Lung (tissue), 12 donors: ENCODE measurements around the gene TEDC1. TPM values are rescaled to one million over a fixed set of nuclear protein-coding genes. Genes with fewer than 3 reads are reported as not detected.

Source experiments
- ATAC-seq: fragments of 200-7000 bp; cut with Tn5 transposase; one replicate; pipeline ENCODE4 v1.9.1; 2020; ENCODE audit warnings: moderate number of reproducible peaks; ENCODE audit not compliant: insufficient read depth, low FRiP score
- DNase-seq, 3 donors: peaks; one replicate each; pipeline ENCODE4 v3.0.0-alpha.2; 2013 to 2017
- H3K27ac ChIP-seq, 2 donors: one replicate each; pipeline ENCODE4 v1.5.1; 2013; ENCODE audit warnings: mild to moderate bottlenecking in 2 of 2, moderate library complexity in 2 of 2, control low read depth in 1 of 2, inconsistent platforms in 1 of 2, low read depth in 1 of 2, low read length in 1 of 2
- H3K27me3 ChIP-seq, 3 donors: one replicate each; pipeline ENCODE4 v1.5.1; 2013; ENCODE audit warnings: low read length in 2 of 3; ENCODE audit not compliant: control insufficient read depth in 3 of 3, insufficient read depth in 3 of 3
- H3K36me3 ChIP-seq, 4 donors: one replicate each; pipeline ENCODE4 v1.5.1; 2013; ENCODE audit warnings: low read length in 4 of 4, mild to moderate bottlenecking in 1 of 4, moderate library complexity in 1 of 4; ENCODE audit not compliant: control insufficient read depth in 4 of 4, insufficient read depth in 4 of 4
- H3K4me1 ChIP-seq, 5 donors: one replicate each; pipeline ENCODE4 v1.5.1; 2013; ENCODE audit warnings: low read length in 5 of 5, mild to moderate bottlenecking in 2 of 5, moderate library complexity in 1 of 5; ENCODE audit not compliant: control insufficient read depth in 5 of 5, insufficient read depth in 5 of 5
- H3K4me3 ChIP-seq: one replicate; pipeline ENCODE4 v1.5.1; 2013; ENCODE audit warnings: mild to moderate bottlenecking, control low read depth, moderate library complexity
- H3K9ac ChIP-seq, 2 donors: one replicate each; pipeline ENCODE4 v1.5.1; 2013; ENCODE audit warnings: low read length in 2 of 2, control low read depth in 1 of 2; ENCODE audit not compliant: insufficient read depth in 1 of 2
- H3K9me3 ChIP-seq, 4 donors: one replicate each; pipeline ENCODE4 v1.5.1; 2013; ENCODE audit warnings: low read length in 3 of 4, mild to moderate bottlenecking in 1 of 4, moderate library complexity in 1 of 4; ENCODE audit not compliant: control insufficient read depth in 4 of 4, insufficient read depth in 3 of 4
- CTCF ChIP-seq: IDR thresholded peaks from 2 replicates; pipeline ENCODE4 v1.5.1; 2012; ENCODE audit warnings: mild to moderate bottlenecking; ENCODE audit errors: control extremely low read depth, extremely low read depth
- WGBS, 2 donors: extraction: QIAGEN DNeasy Blood & Tissue Kit; methylation state at CpG; one replicate each; pipeline ENCODE4 v1.1.7; 2013; 5-methylcytosine and 5-hydroxymethylcytosine counted together
- polyA plus RNA-seq, 2 donors: library from polyadenylated mRNA; stranded (reverse); fragments of 200-250 nt; gene quantifications; one replicate each; pipeline ENCODE4 v1.2.1, GENCODE V29; 2013
- total RNA-seq, 2 donors: library from RNA; depleted of rRNA in 1 of 2; stranded (reverse); fragments of >200 nt in 1 of 2; gene quantifications; one replicate each; pipeline ENCODE4 v1.2.1, GENCODE V29; 2014 to 2021
- donor health status: control.
- donor health status: control.
- donor health status: Bipolar disorder and iron deficiency.
- donor health status: healthy.
- donor health status: DM: yes; HTN: yes; CAD: no.

Gene TEDC1
- total and polyA plus RNA-seq, 4 donors: 5.8 to 20.8 (median 14.4) TPM

GRCh38 chr14:105503935-105504692, 13.1 kb downstream of the TEDC1 start:
- Histone ChIP-seq H3K27me3 (no peaks in the 10 kb centered on the region), H3K4me1 (no peaks in the 10 kb centered on the region), H3K27ac (no peak overlapping the region), H3K9me3 (peaks cover 0 to 2% (median 0%) of the 10 kb centered on the region in 4 donors), H3K9ac (no peak overlapping the region), H3K36me3 (no peaks in the 10 kb centered on the region), H3K4me3 (no peak overlapping the region)
- WGBS, 2 donors: 79 to 80% methylated on average over 26 to 29 of the region's 29 CpGs
- ATAC-seq (no peak), DNase-seq (no peak)
- no peak for TF ChIP-seq CTCF

GRCh38 chr14:105505101-105505500, 14.1 kb downstream of the TEDC1 start:
- ATAC-seq: no peak
- WGBS, 2 donors: 91 to 93% methylated on average over 16 of the region's 16 CpGs
- Histone ChIP-seq H3K27me3 (no peaks in the 10 kb centered on the region), H3K4me3 (no peak overlapping the region), H3K27ac (no peak overlapping the region), H3K9me3 (peaks cover 0 to 2% (median 0%) of the 10 kb centered on the region in 4 donors), H3K9ac (no peak overlapping the region), H3K36me3 (no peaks in the 10 kb centered on the region), H3K4me1 (no peaks in the 10 kb centered on the region)
- TF ChIP-seq CTCF: no peak
- DNase-seq: no peak

- Histone ChIP-seq H3K4me3 (no peak overlapping the region), H3K4me1 (no peaks in the 10 kb centered on the region), H3K27me3 (peaks cover 0 to 4% (median 0%) of the 10 kb centered on the region in 3 donors), H3K9me3 (peaks cover 0 to 2% (median 0%) of the 10 kb centered on the region in 4 donors), H3K9ac (no peak overlapping the region), H3K27ac (no peak overlapping the region), H3K36me3 (no peaks in the 10 kb centered on the region)
- no peak for DNase-seq
- WGBS, 2 donors: 58 to 60% methylated on average over 17 of the region's 17 CpGs
- no peak for ATAC-seq
- TF ChIP-seq CTCF: no peak
Measured at GRCh38 chr14:105507247-105507646, 16.2 kb downstream of the TEDC1 start.
